OCI-LY1 (cell line): Measurements from ENCODE around the gene CMTM4.

Experiments
- H2AFZ ChIP-seq: fragments of 200-600 bp; sonication (generic), shearing (Covaris generic); 2 replicates; pipeline ENCODE4 v1.6.0; 2014; ENCODE audit warnings: antibody characterized with exemption, mild to moderate bottlenecking, low read length
- H3F3A ChIP-seq: fragments of 200-600 bp; sonication (generic), shearing (Covaris generic); 2 replicates; pipeline ENCODE4 v1.6.0; 2014; ENCODE audit warnings: mild to moderate bottlenecking, antibody characterized with exemption, low read length, moderate library complexity; ENCODE audit not compliant: insufficient read depth
- H3K27ac ChIP-seq: fragments of 200-600 bp; sonication (generic); 2 replicates; pipeline ENCODE4 v1.5.1; 2014; ENCODE audit warnings: low read length, mixed run types, mild to moderate bottlenecking, low read depth; ENCODE audit not compliant: poor library complexity, severe bottlenecking
- H3K27me3 ChIP-seq: fragments of 200-600 bp; sonication (generic); 2 replicates; pipeline ENCODE4 v1.6.0; 2014; ENCODE audit warnings: antibody characterized with exemption, mild to moderate bottlenecking, low read length, moderate library complexity; ENCODE audit not compliant: insufficient read depth
- H3K36me3 ChIP-seq: fragments of 200-600 bp; sonication (generic); 2 replicates; pipeline ENCODE4 v1.6.1; 2014; ENCODE audit warnings: mild to moderate bottlenecking, antibody characterized with exemption, low read length, moderate library complexity, mixed read lengths; ENCODE audit not compliant: insufficient read depth
- H3K4me1 ChIP-seq: fragments of 200-600 bp; sonication (generic); 2 replicates; pipeline ENCODE4 v1.5.1; 2014; ENCODE audit warnings: mild to moderate bottlenecking, low read length, moderate library complexity; ENCODE audit not compliant: insufficient read depth, severe bottlenecking
- H3K4me2 ChIP-seq: fragments of 200-600 bp; sonication (generic), shearing (Covaris generic); 2 replicates; pipeline ENCODE4 v1.6.1; 2014; ENCODE audit warnings: low read length
- H3K4me3 ChIP-seq: fragments of 200-600 bp; sonication (generic); 2 replicates; pipeline ENCODE4 v1.5.1; 2014; ENCODE audit warnings: low read length, low read depth, mild to moderate bottlenecking, mixed read lengths; ENCODE audit not compliant: poor library complexity, severe bottlenecking
- H3K79me2 ChIP-seq: fragments of 200-600 bp; shearing (Covaris generic); 2 replicates; pipeline ENCODE4 v1.6.1; 2016; ENCODE audit warnings: mixed run types, low read length, mixed read lengths; ENCODE audit not compliant: insufficient read depth
- H3K9ac ChIP-seq: fragments of 200-600 bp; sonication (generic), shearing (Covaris generic); 2 replicates; pipeline ENCODE4 v1.6.1; 2014; ENCODE audit warnings: mild to moderate bottlenecking, low read length, mixed read lengths
- H3K9me2 ChIP-seq: fragments of 200-600 bp; sonication (generic), shearing (Covaris generic); 2 replicates; pipeline ENCODE4 v1.6.1; 2014; ENCODE audit warnings: low read depth, mild to moderate bottlenecking, low read length, mixed read lengths
- H3K9me3 ChIP-seq: fragments of 200-600 bp; shearing (Covaris generic); 2 replicates; pipeline ENCODE4 v1.6.1; 2014; ENCODE audit warnings: low read length, mixed read lengths
- H4K20me1 ChIP-seq: fragments of 200-600 bp; sonication (generic), shearing (Covaris generic); 2 replicates; pipeline ENCODE4 v1.6.0; 2016; ENCODE audit warnings: mild to moderate bottlenecking, low read length; ENCODE audit not compliant: insufficient read depth
- EZH2 ChIP-seq: fragments of 200-600 bp; sonication (generic), shearing (Covaris generic); IDR thresholded peaks from 2 replicates; pipeline ENCODE4 v1.8.0; 2017; ENCODE audit warnings: borderline replicate concordance, mixed run types, mild to moderate bottlenecking, antibody characterized with exemption, low read length, moderate library complexity, mixed read lengths
- TF ChIP-seq, protein P1 (sequence below): fragments of 200-600 bp; sonication (generic), shearing (Covaris generic); IDR thresholded peaks from 2 replicates; pipeline ENCODE4 v1.5.1; 2017; ENCODE audit warnings: mild to moderate bottlenecking, antibody characterized with exemption, low read length, moderate library complexity, mixed read lengths

CMTM4 gene

DNA sequence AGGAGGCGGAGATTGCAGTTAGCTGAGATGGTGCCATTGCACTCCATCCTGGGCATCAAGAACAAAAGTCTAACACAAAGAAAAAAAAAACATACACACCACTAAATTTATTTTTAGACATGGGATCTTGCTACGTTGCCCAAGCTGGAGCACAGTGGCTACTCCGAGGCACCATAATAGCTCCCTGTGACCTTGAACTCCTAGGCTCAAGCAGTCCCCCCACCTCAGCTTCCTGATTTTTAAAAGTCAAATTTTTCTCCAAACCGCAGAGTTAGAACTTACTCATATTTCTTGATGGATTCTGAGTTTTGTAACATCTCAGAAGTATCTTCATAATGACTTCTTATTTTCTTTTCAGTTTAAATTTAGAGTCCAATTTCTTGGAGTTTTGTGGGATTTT lies 3.4 kb downstream of the CMTM4 start:
- no peaks in the 10 kb centered on the region for H3K79me2 ChIP-seq
- H3K27me3 ChIP-seq, result no peaks in the 10 kb centered on the region; the same call in 1 of the 2 replicates
- no peak overlapping the region for H2AFZ ChIP-seq
- no peaks in the 10 kb centered on the region for H3K9me3 ChIP-seq
- no peaks in the 10 kb centered on the region for H3K36me3 ChIP-seq
- no peak for TF ChIP-seq EZH2
- TF ChIP-seq, protein P1, sequence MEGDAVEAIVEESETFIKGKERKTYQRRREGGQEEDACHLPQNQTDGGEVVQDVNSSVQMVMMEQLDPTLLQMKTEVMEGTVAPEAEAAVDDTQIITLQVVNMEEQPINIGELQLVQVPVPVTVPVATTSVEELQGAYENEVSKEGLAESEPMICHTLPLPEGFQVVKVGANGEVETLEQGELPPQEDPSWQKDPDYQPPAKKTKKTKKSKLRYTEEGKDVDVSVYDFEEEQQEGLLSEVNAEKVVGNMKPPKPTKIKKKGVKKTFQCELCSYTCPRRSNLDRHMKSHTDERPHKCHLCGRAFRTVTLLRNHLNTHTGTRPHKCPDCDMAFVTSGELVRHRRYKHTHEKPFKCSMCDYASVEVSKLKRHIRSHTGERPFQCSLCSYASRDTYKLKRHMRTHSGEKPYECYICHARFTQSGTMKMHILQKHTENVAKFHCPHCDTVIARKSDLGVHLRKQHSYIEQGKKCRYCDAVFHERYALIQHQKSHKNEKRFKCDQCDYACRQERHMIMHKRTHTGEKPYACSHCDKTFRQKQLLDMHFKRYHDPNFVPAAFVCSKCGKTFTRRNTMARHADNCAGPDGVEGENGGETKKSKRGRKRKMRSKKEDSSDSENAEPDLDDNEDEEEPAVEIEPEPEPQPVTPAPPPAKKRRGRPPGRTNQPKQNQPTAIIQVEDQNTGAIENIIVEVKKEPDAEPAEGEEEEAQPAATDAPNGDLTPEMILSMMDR, result no peak
- no peak overlapping the region for H3K4me2 ChIP-seq
- no peak overlapping the region for H3K9ac ChIP-seq
- no peaks in the 10 kb centered on the region for H3K9me2 ChIP-seq
- no peaks in the 10 kb centered on the region for H3F3A ChIP-seq
- peaks cover 14% of the 10 kb centered on the region for H3K4me1 ChIP-seq
- no peak overlapping the region for H3K27ac ChIP-seq
- H3K4me3 ChIP-seq, result no peak overlapping the region
- no peaks in the 10 kb centered on the region for H4K20me1 ChIP-seq

DNA sequence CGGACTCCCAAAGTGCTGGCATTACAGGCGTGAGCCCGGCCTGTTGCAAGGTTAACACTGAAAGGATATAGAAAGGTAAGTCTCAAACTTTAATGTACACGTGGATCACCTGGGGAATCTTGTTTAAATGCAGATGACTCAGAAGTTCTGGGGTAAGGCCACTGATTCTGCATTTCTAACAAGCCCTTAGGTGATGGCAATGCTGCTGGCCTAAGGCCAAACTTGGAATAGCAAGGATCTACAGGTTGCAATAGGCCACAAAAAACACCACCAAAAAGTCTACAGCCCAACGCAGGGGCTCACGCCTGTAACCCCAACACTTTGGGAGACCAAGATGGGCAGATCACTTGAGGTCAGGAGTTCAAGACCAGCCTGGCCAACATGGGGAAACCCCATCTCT lies 4.2 kb downstream of the CMTM4 start:
- no peaks in the 10 kb centered on the region for H3K79me2 ChIP-seq
- no peak overlapping the region for H3K4me2 ChIP-seq
- H3K27me3 ChIP-seq, result no peaks in the 10 kb centered on the region
- H2AFZ ChIP-seq, result no peak overlapping the region
- peaks cover 13% of the 10 kb centered on the region for H3K4me1 ChIP-seq
- TF ChIP-seq, protein P1, result no peak
- TF ChIP-seq EZH2, result no peak
- H3F3A ChIP-seq, result no peaks in the 10 kb centered on the region
- no peaks in the 10 kb centered on the region for H3K9me3 ChIP-seq
- no peak overlapping the region for H3K27ac ChIP-seq
- no peaks in the 10 kb centered on the region for H3K36me3 ChIP-seq
- no peak overlapping the region for H3K4me3 ChIP-seq
- no peaks in the 10 kb centered on the region for H3K9me2 ChIP-seq
- no peaks in the 10 kb centered on the region for H4K20me1 ChIP-seq
- no peak overlapping the region for H3K9ac ChIP-seq

DNA sequence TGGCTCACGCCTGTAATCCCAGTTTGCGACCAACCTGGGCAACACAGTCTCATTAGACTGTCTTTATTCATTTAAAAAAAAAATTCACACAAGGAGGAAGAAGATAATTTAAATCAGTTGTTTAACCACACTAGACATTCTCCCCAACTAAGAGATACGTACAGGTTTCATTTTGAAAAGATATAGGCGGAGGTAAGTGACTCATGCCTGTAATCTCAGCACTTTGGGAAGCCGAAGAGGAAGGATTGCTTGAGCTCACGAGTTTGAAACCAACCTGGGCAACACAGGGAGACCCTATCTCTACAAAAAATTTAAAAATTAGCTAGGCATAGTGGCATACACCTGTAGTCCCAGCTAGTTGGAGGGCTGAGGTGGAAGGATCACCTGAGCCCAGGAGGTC lies 5.3 kb downstream of the CMTM4 start:
- H3K36me3 ChIP-seq, result no peaks in the 10 kb centered on the region
- no peaks in the 10 kb centered on the region for H3K79me2 ChIP-seq
- H3K9me3 ChIP-seq, result no peaks in the 10 kb centered on the region
- peaks cover 7% of the 10 kb centered on the region for H3K4me1 ChIP-seq
- no peak overlapping the region for H3K9ac ChIP-seq
- no peak overlapping the region for H3K27ac ChIP-seq
- H3K4me2 ChIP-seq, result no peak overlapping the region
- TF ChIP-seq, protein P1, result no peak
- no peak for TF ChIP-seq EZH2
- no peaks in the 10 kb centered on the region for H3F3A ChIP-seq
- H3K27me3 ChIP-seq, result no peaks in the 10 kb centered on the region
- H4K20me1 ChIP-seq, result no peaks in the 10 kb centered on the region
- no peak overlapping the region for H2AFZ ChIP-seq
- no peak overlapping the region for H3K4me3 ChIP-seq
- no peaks in the 10 kb centered on the region for H3K9me2 ChIP-seq
